H1 (cell line): ENCODE measurements around the gene MTFMT. TPM values are rescaled to one million over a fixed set of nuclear protein-coding genes. Genes with fewer than 3 reads are reported as not detected.
A peak's percentile ranks its signal among the peaks of the same experiment; 100 is the strongest.

Experiments used
- CTCF ChIA-PET: fragments of 300-600 bp; sonication (Branson Sonifier 250); formaldehyde crosslinking; loops from one replicate; lab custom pipeline; 2021; ENCODE audit not compliant: partially characterized antibody; lab: Charles Lee
- POLR2A ChIA-PET: fragments of 300-600 bp; sonication (Branson Sonifier 250); formaldehyde crosslinking; loops from one replicate; lab custom pipeline; 2021; ENCODE audit warnings: inconsistent platforms; ENCODE audit not compliant: partially characterized antibody; lab: Charles Lee
- DNase-seq, 2 experiments: peaks; one replicate each; pipeline versions ENCODE4 v3.0.0 to v3.0.0-alpha.2; 2010 to 2022; ENCODE audit warnings: low spot score in 2 of 2, low read depth in 1 of 2, mixed read lengths in 1 of 2
- FAIRE-seq: peaks from 2 replicates; lab custom pipeline; 2011; peaks lifted over from hg19 to GRCh38; lab: Jason Lieb, UNC
- H2AFZ ChIP-seq: 2 replicates; pipeline ENCODE4 v1.8.1; 2012; ENCODE audit warnings: low read length, inconsistent platforms
- H2AK5ac ChIP-seq: 2 replicates; pipeline ENCODE4 v1.6.1; 2013; ENCODE audit warnings: low read depth, low read length
- H2BK120ac ChIP-seq: replicated peaks from 2 replicates; pipeline ENCODE3; 2013; ENCODE audit warnings: low read depth, low read length, inconsistent platforms
- H2BK12ac ChIP-seq: 2 replicates; pipeline ENCODE4 v1.6.1; 2013; ENCODE audit warnings: low read depth, low read length
- H2BK15ac ChIP-seq: 2 replicates; pipeline ENCODE4 v1.6.1; 2013; ENCODE audit warnings: low read length
- H2BK20ac ChIP-seq: 2 replicates; pipeline ENCODE4 v1.6.1; 2013; ENCODE audit warnings: low read length
- H2BK5ac ChIP-seq: 2 replicates; pipeline ENCODE4 v1.6.1; 2013; ENCODE audit warnings: low read depth, low read length
- H3K14ac ChIP-seq: 2 replicates; pipeline ENCODE4 v1.6.1; 2013; ENCODE audit warnings: inconsistent platforms; ENCODE audit not compliant: insufficient read length
- H3K18ac ChIP-seq: 2 replicates; pipeline ENCODE4 v1.6.1; 2013; ENCODE audit warnings: low read length; ENCODE audit errors: extremely low read depth
- H3K23ac ChIP-seq: 2 replicates; pipeline ENCODE4 v1.6.1; 2013; ENCODE audit warnings: inconsistent platforms; ENCODE audit not compliant: insufficient read length
- H3K23me2 ChIP-seq: 2 replicates; pipeline ENCODE4 v1.6.1; 2013; ENCODE audit warnings: low read depth, low read length
- H3K27ac ChIP-seq: 2 replicates; pipeline ENCODE4 v1.6.1; 2011; ENCODE audit warnings: low read depth, low read length, inconsistent platforms
- H3K27me3 ChIP-seq, 4 experiments: replicated peaks in 1 of 4; 1 replicate in 1 of 4; 2 replicates in 3 of 4; pipeline versions ENCODE4 v1.6.1 to v1.8.1; 2011 to 2013; ENCODE audit warnings: low read length in 3 of 4, mild to moderate bottlenecking in 3 of 4, inconsistent platforms in 2 of 4, mixed read lengths in 2 of 4, moderate library complexity in 1 of 4; ENCODE audit not compliant: control insufficient read depth in 3 of 4, insufficient read depth in 3 of 4; ENCODE audit errors: extremely low read depth in 1 of 4
- H3K36me3 ChIP-seq, 4 experiments: 2 replicates each; pipeline versions ENCODE4 v1.6.1 to v1.8.1; 2011 to 2013; ENCODE audit warnings: mild to moderate bottlenecking in 4 of 4, low read length in 3 of 4, moderate library complexity in 2 of 4, control low read depth in 1 of 4, inconsistent platforms in 1 of 4; ENCODE audit not compliant: insufficient read depth in 4 of 4, control insufficient read depth in 2 of 4
- H3K4ac ChIP-seq: replicated peaks from 2 replicates; pipeline ENCODE3; 2013; ENCODE audit warnings: low read length, low read depth, mixed read lengths, inconsistent platforms; ENCODE audit not compliant: insufficient read length
- H3K4me1 ChIP-seq, 4 experiments: replicated peaks in 1 of 4; 1 replicate in 1 of 4; 2 replicates in 3 of 4; pipeline versions ENCODE4 v1.6.1 to v1.8.1; 2011 to 2013; ENCODE audit warnings: low read length in 3 of 4, inconsistent platforms in 2 of 4, mixed read lengths in 1 of 4; ENCODE audit not compliant: insufficient read depth in 4 of 4, control insufficient read depth in 3 of 4
- H3K4me2 ChIP-seq, 2 experiments: 2 replicates each; pipeline versions ENCODE4 v1.6.1 to v1.8.1; 2011 to 2013; ENCODE audit warnings: low read depth in 2 of 2, low read length in 2 of 2, control low read depth in 1 of 2, inconsistent platforms in 1 of 2, mild to moderate bottlenecking in 1 of 2; ENCODE audit not compliant: insufficient read depth in 1 of 2
- H3K4me3 ChIP-seq, 4 experiments: fragments of 200-600, 300-600 bp in 1 of 4; sonication (generic), shearing (Covaris generic), sonication (Bioruptor Twin) in 1 of 4; 2 replicates each; pipeline versions ENCODE4 v1.5.1 to v1.8.1; 2011 to 2016; ENCODE audit warnings: low read length in 4 of 4, low read depth in 3 of 4, control low read depth in 2 of 4, inconsistent platforms in 2 of 4, mild to moderate bottlenecking in 2 of 4, mixed read lengths in 1 of 4, moderate library complexity in 1 of 4; ENCODE audit not compliant: insufficient read depth in 2 of 4; ENCODE audit errors: extremely low read depth in 1 of 4
- H3K56ac ChIP-seq: replicated peaks from 2 replicates; pipeline ENCODE3; 2013; ENCODE audit warnings: low read depth, mild to moderate bottlenecking, mixed read lengths, low read length, inconsistent platforms; ENCODE audit not compliant: insufficient read length
- H3K79me1 ChIP-seq: 2 replicates; pipeline ENCODE4 v1.6.1; 2013; ENCODE audit warnings: low read depth, low read length, control low read depth
- H3K79me2 ChIP-seq, 2 experiments: 2 replicates each; pipeline versions ENCODE4 v1.6.1 to v1.8.1; 2012 to 2013; ENCODE audit warnings: low read length in 2 of 2, mild to moderate bottlenecking in 2 of 2, inconsistent platforms in 1 of 2; ENCODE audit not compliant: insufficient read depth in 2 of 2, control insufficient read depth in 1 of 2
- H3K9ac ChIP-seq, 4 experiments: replicated peaks in 1 of 4; 1 replicate in 1 of 4; 2 replicates in 3 of 4; pipeline versions ENCODE4 v1.6.1 to v1.8.1; 2011 to 2013; ENCODE audit warnings: low read depth in 3 of 4, low read length in 3 of 4, control low read depth in 2 of 4, mild to moderate bottlenecking in 2 of 4, moderate library complexity in 2 of 4, inconsistent platforms in 1 of 4; ENCODE audit errors: extremely low read depth in 1 of 4
- H3K9me3 ChIP-seq, 2 experiments: 2 replicates each; pipeline versions ENCODE4 v1.6.1 to v1.8.1; 2012 to 2013; ENCODE audit warnings: mild to moderate bottlenecking in 2 of 2, moderate library complexity in 2 of 2, control low read depth in 1 of 2, inconsistent platforms in 1 of 2, low read depth in 1 of 2, low read length in 1 of 2, mixed read lengths in 1 of 2; ENCODE audit not compliant: insufficient read depth in 2 of 2
- H4K20me1 ChIP-seq, 2 experiments: replicated peaks in 1 of 2; 2 replicates each; pipeline versions ENCODE3 to v1.8.1; 2011 to 2013; ENCODE audit warnings: inconsistent platforms in 2 of 2, low read length in 2 of 2, mild to moderate bottlenecking in 1 of 2; ENCODE audit not compliant: insufficient read depth in 2 of 2, control insufficient read depth in 1 of 2
- H4K5ac ChIP-seq: 2 replicates; pipeline ENCODE4 v1.6.1; 2013; ENCODE audit warnings: low read length, low read depth, mixed read lengths, inconsistent platforms; ENCODE audit not compliant: insufficient read length
- H4K8ac ChIP-seq: 2 replicates; pipeline ENCODE4 v1.8.0; 2013; ENCODE audit warnings: mild to moderate bottlenecking, moderate library complexity, low read length, inconsistent platforms; ENCODE audit not compliant: insufficient read depth; ENCODE audit errors: extremely low read depth
- H4K91ac ChIP-seq: replicated peaks from 2 replicates; pipeline ENCODE3; 2013; ENCODE audit warnings: low read length, mixed read lengths, inconsistent platforms; ENCODE audit not compliant: insufficient read length
- BCL11A ChIP-seq, 2 experiments: IDR thresholded peaks; one replicate each; pipeline ENCODE4 v1.6.1; 2011; ENCODE audit warnings: low read depth in 2 of 2, low read length in 2 of 2, mild to moderate bottlenecking in 2 of 2
- CHD2 ChIP-seq: IDR thresholded peaks from 2 replicates; pipeline ENCODE4 v1.6.1; 2012; ENCODE audit warnings: low read length, improper control_type of control experiment
- FOSL1 ChIP-seq: IDR thresholded peaks from 2 replicates; pipeline ENCODE4 v1.6.1; 2011; ENCODE audit warnings: mild to moderate bottlenecking, low read depth, low read length, moderate library complexity; ENCODE audit not compliant: insufficient read depth
- GTF2F1 ChIP-seq: IDR thresholded peaks from 2 replicates; pipeline ENCODE4 v1.6.1; 2012; ENCODE audit warnings: low read depth, low read length, improper control_type of control experiment, borderline replicate concordance
- POU5F1 ChIP-seq: IDR thresholded peaks from 2 replicates; pipeline ENCODE4 v1.6.1; 2011; ENCODE audit warnings: low read depth, mild to moderate bottlenecking, low read length, moderate library complexity
- RBBP5 ChIP-seq: IDR thresholded peaks from 2 replicates; pipeline ENCODE4 v1.7.1; 2012; ENCODE audit warnings: low read depth, mild to moderate bottlenecking, inconsistent platforms, low read length, moderate library complexity, borderline replicate concordance
- RFX5 ChIP-seq: IDR thresholded peaks from 2 replicates; pipeline ENCODE4 v1.6.1; 2011; ENCODE audit warnings: low read depth, low read length, improper control_type of control experiment, borderline replicate concordance
- RNF2 ChIP-seq: fragments of 200-900, 300-1000 bp; sonication (generic); IDR thresholded peaks from 2 replicates; pipeline ENCODE4 v1.7.1; 2016; ENCODE audit warnings: borderline replicate concordance, low read depth, mild to moderate bottlenecking, antibody characterized with exemption, low read length; ENCODE audit not compliant: poor library complexity, severe bottlenecking; ENCODE audit errors: missing control alignments
- SIRT6 ChIP-seq: IDR thresholded peaks from one replicate; pipeline ENCODE4 v1.7.1; 2012; ENCODE audit warnings: low read length, inconsistent platforms
- SP2 ChIP-seq: IDR thresholded peaks from 2 replicates; pipeline ENCODE4 v1.6.1; 2012; ENCODE audit warnings: mild to moderate bottlenecking, low read length, inconsistent platforms
- SUZ12 ChIP-seq: fragments of 200-600 bp; sonication (generic); IDR thresholded peaks from 2 replicates; pipeline ENCODE4 v1.6.1; 2012; ENCODE audit warnings: mild to moderate bottlenecking, inconsistent platforms, low read length, moderate library complexity, mixed read lengths
- TBP ChIP-seq: IDR thresholded peaks from 2 replicates; pipeline ENCODE4 v1.6.1; 2011; ENCODE audit warnings: low read depth, low read length, improper control_type of control experiment
- TCF12 ChIP-seq: IDR thresholded peaks from 2 replicates; pipeline ENCODE4 v1.6.1; 2011; ENCODE audit warnings: low read depth, mild to moderate bottlenecking, low read length
- WGBS, 2 experiments: shearing (Covaris generic) in 1 of 2; methylation state at CpG; one replicate each; pipeline versions ENCODE4 v1.1.6 to v1.1.7; 2013 to 2015; ENCODE audit warnings: low lambda C conversion rate in 2 of 2, mixed read lengths in 2 of 2, inconsistent platforms in 1 of 2, low coverage in 1 of 2, missing lambda C conversion rate in 1 of 2; ENCODE audit not compliant: insufficient replicate concordance in 2 of 2, insufficient coverage in 1 of 2, insufficient read length in 1 of 2; ENCODE audit errors: extremely low coverage in 1 of 2, missing lambda C conversion rate in 1 of 2; 5-methylcytosine and 5-hydroxymethylcytosine counted together
- polyA plus RNA-seq, 7 experiments: library from polyadenylated mRNA; depleted of rRNA in 3 of 7; stranded (reverse) in 5 of 7; unstranded in 2 of 7; fragments of >200 nt in 5 of 7; fragments of 200-250 nt in 2 of 7; gene quantifications; 1 replicate in 5 of 7; 2 replicates in 1 of 7; 4 replicates in 1 of 7; pipeline versions ENCODE4 v1.2.1 to v1.2.3, GENCODE V29; 2011 to 2013; ENCODE audit warnings: missing spikeins in 2 of 7, mixed read lengths in 2 of 7
- total RNA-seq: library from RNA; stranded (reverse); fragmentation: NEBNext Ultra II Directional; extraction: Animal tissue kit (Norgen Biotek cat#: 25700); gene quantifications from 2 replicates; pipeline ENCODE4 v1.2.1, GENCODE V29; 2021

Gene MTFMT
- total and polyA plus RNA-seq, 2 of the 8 experiments (the other 6 are each of a cell fraction or from before 2014, with no cell fraction given), result 7.7 to 20.8 TPM

- CTCF ChIA-PET, result interaction anchor here (32.9 kb wide), 1 partner anchor 17 kb away, joined by 1213 read pairs; the partner anchor contains the start of genes RASL12 and SLC51B
- no peak for FAIRE-seq
- TF ChIP-seq RNF2 (no peak), GTF2F1 (no peak), RFX5 (no peak), SUZ12 (no peak), CHD2 (no peak), SP2 (no peak), TCF12 (no peak), BCL11A (IDR thresholded peaks at IDR 0.05; ENCODE audit: low read depth in 2 of 2, low read length in 2 of 2) (no peak), TBP (no peak), POU5F1 (no peak), SIRT6 (no peak), RBBP5 (no peak), FOSL1 (no peak)
Measured at GRCh38 chr15:65071381-65071811, 42.0 kb upstream of the MTFMT start.

More at GRCh38 chr15:65071381-65071811, 42.0 kb upstream of the MTFMT start:
- Histone ChIP-seq H3K9me3 (peaks cover 3% of the 10 kb centered on the region in 2 experiments; a peak in 2 of 4 replicates), H3K23me2 (peaks cover 6% of the 10 kb centered on the region; the same call in 1 of the 2 replicates), H4K5ac (no peak overlapping the region), H2BK120ac (no peak overlapping the region), H3K36me3 (no peaks in the 10 kb centered on the region), H3K79me2 (no peaks in the 10 kb centered on the region; a peak in 1 of 4 replicates), H2AK5ac (no peak overlapping the region), H3K9ac (no peak overlapping the region), H3K4me1 (peaks cover 5 to 19% (median 7%) of the 10 kb centered on the region in 4 experiments), H3K4me3 (no peak overlapping the region), H3K4me2 (0 out of 4 replicates have a peak overlapping the region, but pooled peaks of 1 of the 2 experiments have one; percentile 5), H3K4ac (no peak overlapping the region), H3K18ac (no peak overlapping the region), H2BK20ac (no peak overlapping the region), H4K20me1 (no peaks in the 10 kb centered on the region), H3K27me3 (peaks cover 0 to 6% (median 1%) of the 10 kb centered on the region in 4 experiments; a peak in 3 of 7 replicates), H3K14ac (no peak overlapping the region), H3K79me1 (peaks cover 3% of the 10 kb centered on the region; the same call in 1 of the 2 replicates), H2AFZ (no peak overlapping the region), H3K23ac (no peak overlapping the region), H2BK5ac (no peak overlapping the region; the same call in 1 of the 2 replicates), H3K27ac (no peak overlapping the region), H3K56ac (no peak overlapping the region), H4K8ac (peak overlapping the region; percentile 76; the same call in 1 of the 2 replicates), H2BK15ac (no peak overlapping the region; the same call in 1 of the 2 replicates), H4K91ac (no peak overlapping the region), H2BK12ac (peak overlapping the region; percentile 60; the same call in 1 of the 2 replicates)
- no peak for DNase-seq
- 78% methylated on average over 5 of the region's 5 CpGs; no CpG with 5 or more reads in 1 of the 2 experiments for WGBS, 2 experiments
- POLR2A ChIA-PET, result interaction anchor here (8.0 kb wide), 1 partner anchor 11 kb away, joined by 93 read pairs; the partner anchor contains the start of gene KBTBD13
